MCF 10A (cell line): ENCODE results near the gene IMMP2L. TPM values are rescaled to one million over a fixed set of nuclear protein-coding genes. Genes with fewer than 3 reads are reported as not detected.

ENCODE experiments used
- BruUV-seq: library from RNA; stranded (reverse); fragments of 400-500 nt; replicated peaks from 2 replicates; lab custom pipeline; 2021; lab: Mats Ljungman, UMichigan
- CTCF ChIA-PET: fragments of 300-600 bp; sonication (Branson Sonifier 250); formaldehyde crosslinking; extraction: SDS; loops from one replicate; lab custom pipeline; 2021; ENCODE audit warnings: antibody characterized with exemption, inconsistent platforms; lab: Yijun Ruan, JAX
- POLR2A ChIA-PET: fragments of 300-600, 350-650 bp; sonication (Branson Sonifier 250); formaldehyde crosslinking; extraction: SDS; loops from one replicate; lab custom pipeline; 2020; ENCODE audit warnings: antibody characterized with exemption, inconsistent platforms; lab: Yijun Ruan, JAX
- DNase-seq: peaks from one replicate; pipeline ENCODE4 v3.0.0-alpha.2; 2018; ENCODE audit not compliant: unreplicated experiment
- H3K27ac Mint-ChIP-seq: one replicate; pipeline ENCODE4 v1.8.0; 2022; ENCODE audit warnings: mild to moderate bottlenecking, low read depth, mixed read lengths; ENCODE audit not compliant: unreplicated experiment
- H3K27me3 Mint-ChIP-seq: one replicate; pipeline ENCODE4 v1.8.0; 2022; ENCODE audit warnings: mixed read lengths; ENCODE audit not compliant: insufficient read depth, unreplicated experiment
- H3K36me3 Mint-ChIP-seq: one replicate; pipeline ENCODE4 v1.8.0; 2022; ENCODE audit warnings: mild to moderate bottlenecking, moderate library complexity, mixed read lengths; ENCODE audit not compliant: insufficient read depth, unreplicated experiment
- H3K4me1 Mint-ChIP-seq: one replicate; pipeline ENCODE4 v1.8.0; 2022; ENCODE audit warnings: mixed read lengths; ENCODE audit not compliant: insufficient read depth, unreplicated experiment
- H3K4me3 Mint-ChIP-seq: one replicate; pipeline ENCODE4 v1.8.0; 2022; ENCODE audit warnings: mild to moderate bottlenecking, moderate library complexity, mixed read lengths; ENCODE audit not compliant: unreplicated experiment
- H3K9me3 Mint-ChIP-seq: one replicate; pipeline ENCODE4 v1.8.0; 2022; ENCODE audit warnings: mixed read lengths; ENCODE audit not compliant: unreplicated experiment
- intact Hi-C: fragments of 100-400 bp; cut with micrococcal nuclease; formaldehyde crosslinking; loops from 2 replicates; pipeline ENCODE4 v1.14.1; 2022
- total RNA-seq: library from RNA; stranded (reverse); gene quantifications from 2 replicates; pipeline ENCODE4 v1.2.3, GENCODE V29; 2022
- TF ChIP-seq, protein P1 (sequence below): fragments of 200-600 bp; IDR thresholded peaks from one replicate; pipeline ENCODE4 v1.8.0; 2022; ENCODE audit warnings: antibody characterized with exemption, mild to moderate bottlenecking; ENCODE audit not compliant: unreplicated experiment

The IMMP2L gene
- total RNA-seq, 1 experiment from 2014 or later = 23.7 TPM

DNA sequence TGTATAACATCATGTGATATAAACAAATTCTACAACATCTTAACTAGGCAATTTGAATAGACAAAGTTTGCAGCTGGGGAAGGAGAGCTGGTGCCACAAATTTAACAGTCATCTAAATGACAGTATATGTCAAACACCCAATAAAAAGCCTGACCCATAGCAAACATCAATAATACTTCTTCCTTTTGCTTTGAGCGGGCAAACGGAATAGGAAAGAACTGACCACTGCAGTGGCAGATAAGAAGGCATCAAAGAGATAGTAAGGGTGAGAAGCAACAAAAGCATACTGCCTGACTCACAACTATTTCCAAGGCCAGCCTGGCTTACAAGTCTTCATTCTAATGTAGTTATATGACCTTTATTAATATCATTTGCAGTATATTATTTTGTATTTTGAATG, 371.5 kb downstream of the IMMP2L start:
- H3K27me3 Mint-ChIP-seq = no peaks in the 10 kb centered on the region
- H3K27ac Mint-ChIP-seq = no peak overlapping the region
- intact Hi-C loops = no loop called here
- CTCF ChIA-PET = no interaction called here
- TF ChIP-seq, protein P1, sequence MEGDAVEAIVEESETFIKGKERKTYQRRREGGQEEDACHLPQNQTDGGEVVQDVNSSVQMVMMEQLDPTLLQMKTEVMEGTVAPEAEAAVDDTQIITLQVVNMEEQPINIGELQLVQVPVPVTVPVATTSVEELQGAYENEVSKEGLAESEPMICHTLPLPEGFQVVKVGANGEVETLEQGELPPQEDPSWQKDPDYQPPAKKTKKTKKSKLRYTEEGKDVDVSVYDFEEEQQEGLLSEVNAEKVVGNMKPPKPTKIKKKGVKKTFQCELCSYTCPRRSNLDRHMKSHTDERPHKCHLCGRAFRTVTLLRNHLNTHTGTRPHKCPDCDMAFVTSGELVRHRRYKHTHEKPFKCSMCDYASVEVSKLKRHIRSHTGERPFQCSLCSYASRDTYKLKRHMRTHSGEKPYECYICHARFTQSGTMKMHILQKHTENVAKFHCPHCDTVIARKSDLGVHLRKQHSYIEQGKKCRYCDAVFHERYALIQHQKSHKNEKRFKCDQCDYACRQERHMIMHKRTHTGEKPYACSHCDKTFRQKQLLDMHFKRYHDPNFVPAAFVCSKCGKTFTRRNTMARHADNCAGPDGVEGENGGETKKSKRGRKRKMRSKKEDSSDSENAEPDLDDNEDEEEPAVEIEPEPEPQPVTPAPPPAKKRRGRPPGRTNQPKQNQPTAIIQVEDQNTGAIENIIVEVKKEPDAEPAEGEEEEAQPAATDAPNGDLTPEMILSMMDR = no peak
- no TSS peak for BruUV-seq
- H3K36me3 Mint-ChIP-seq = no peaks in the 10 kb centered on the region
- no peaks in the 10 kb centered on the region for H3K9me3 Mint-ChIP-seq
- POLR2A ChIA-PET = no interaction called here
- H3K4me3 Mint-ChIP-seq = no peak overlapping the region
- peaks cover 9% of the 10 kb centered on the region for H3K4me1 Mint-ChIP-seq
- DNase-seq = no peak

DNA sequence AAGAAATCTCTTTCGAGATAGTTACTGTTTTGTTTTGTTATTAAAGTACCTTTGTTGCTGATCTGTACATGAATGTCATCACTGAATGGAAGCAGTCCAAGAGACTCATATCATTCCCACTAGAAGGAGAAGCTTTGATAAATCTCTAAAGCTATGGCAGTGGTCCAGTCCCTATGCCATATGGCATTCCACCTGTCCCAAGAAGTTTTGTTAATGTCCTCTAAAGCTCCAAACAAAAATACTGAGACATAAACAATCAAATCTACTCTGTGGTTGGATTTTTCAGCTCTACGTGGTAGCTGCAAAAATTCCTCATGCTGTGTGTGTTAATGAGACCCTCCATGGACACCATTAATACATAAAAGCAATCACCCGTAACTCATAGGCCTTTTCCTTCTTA, 377.3 kb downstream of the IMMP2L start:
- Mint-ChIP-seq H3K27me3 (no peaks in the 10 kb centered on the region), H3K36me3 (peaks cover 5% of the 10 kb centered on the region), H3K4me1 (no peaks in the 10 kb centered on the region), H3K27ac (no peak overlapping the region), H3K4me3 (no peak overlapping the region), H3K9me3 (no peaks in the 10 kb centered on the region)
- ChIA-PET POLR2A (no interaction called here), CTCF (interaction anchor here (0.7 kb wide), 1 partner anchor 10 kb away, joined by 3 read pairs; no protein-coding TSS in a partner anchor)
- no peak for DNase-seq
- intact Hi-C loops = no loop called here
- no TSS peak for BruUV-seq
- TF ChIP-seq, protein P1 = no peak

DNA sequence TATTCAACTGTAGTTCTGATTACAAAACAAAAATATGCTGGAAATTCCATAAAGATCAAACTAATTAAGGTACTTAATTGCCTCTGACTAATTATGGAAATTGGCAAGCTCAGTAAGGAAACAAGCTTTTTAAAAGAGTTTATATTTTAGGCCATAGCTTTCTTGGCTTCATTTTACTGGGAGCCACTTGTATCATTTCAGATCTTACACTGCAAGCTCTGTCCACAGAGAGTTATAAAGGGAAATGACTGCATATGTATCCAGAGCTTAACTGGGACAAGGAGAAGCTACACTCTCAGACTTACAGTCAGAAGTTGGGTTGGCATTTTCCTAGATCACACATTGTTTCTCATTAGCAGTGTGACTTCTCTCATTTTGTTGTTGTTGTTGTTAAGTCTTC, 379.0 kb downstream of the IMMP2L start:
- TF ChIP-seq, protein P1 = no peak
- DNase-seq = no peak
- peaks cover 5% of the 10 kb centered on the region for H3K36me3 Mint-ChIP-seq
- POLR2A ChIA-PET = no interaction called here
- H3K4me1 Mint-ChIP-seq = no peaks in the 10 kb centered on the region
- no peak overlapping the region for H3K27ac Mint-ChIP-seq
- no peak overlapping the region for H3K4me3 Mint-ChIP-seq
- intact Hi-C loops = no loop called here
- CTCF ChIA-PET = no interaction called here
- H3K27me3 Mint-ChIP-seq = no peaks in the 10 kb centered on the region
- no peaks in the 10 kb centered on the region for H3K9me3 Mint-ChIP-seq
- no TSS peak for BruUV-seq

DNA sequence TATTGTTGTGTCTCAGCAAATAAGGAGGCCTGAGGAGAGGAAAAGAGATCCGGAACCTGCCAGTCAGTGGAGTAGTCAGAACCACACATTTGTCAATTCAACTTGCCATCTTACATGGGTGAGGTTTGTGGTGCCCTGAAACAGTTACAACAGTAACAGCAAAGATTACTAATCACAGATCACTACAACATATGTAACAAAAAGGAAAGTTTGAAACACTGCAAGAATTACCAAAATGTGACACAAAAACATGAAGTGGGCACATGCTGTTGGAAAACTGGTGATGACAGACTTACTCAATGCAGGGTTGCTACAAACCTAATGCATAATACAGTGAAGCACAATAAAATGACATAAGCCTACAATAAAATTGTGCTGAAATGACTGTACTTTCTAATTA, 382.0 kb downstream of the IMMP2L start:
- POLR2A ChIA-PET = no interaction called here
- intact Hi-C loops = no loop called here
- no TSS peak for BruUV-seq
- peaks cover 8% of the 10 kb centered on the region for H3K9me3 Mint-ChIP-seq
- H3K27me3 Mint-ChIP-seq = no peaks in the 10 kb centered on the region
- DNase-seq = no peak
- no peak overlapping the region for H3K27ac Mint-ChIP-seq
- CTCF ChIA-PET = no interaction called here
- TF ChIP-seq, protein P1 = no peak
- H3K36me3 Mint-ChIP-seq = peaks cover 5% of the 10 kb centered on the region
- no peak overlapping the region for H3K4me3 Mint-ChIP-seq
- H3K4me1 Mint-ChIP-seq = no peaks in the 10 kb centered on the region
